Lower lobe of right lung (tissue), 2 donors: ENCODE results near the gene RTN4R. TPM values are rescaled to one million over a fixed set of nuclear protein-coding genes. Genes with fewer than 3 reads are reported as not detected.

Source experiments
- ATAC-seq, 2 donors: fragments of 200-7000 bp; cut with Tn5 transposase; one replicate each; pipeline ENCODE4 v1.9.1; 2020 to 2022; ENCODE audit warnings: mild to moderate bottlenecking in 2 of 2, moderate library complexity in 2 of 2
- DNase-seq: peaks from one replicate; pipeline ENCODE4 v3.0.0-alpha.2; 2020
- H3K27ac ChIP-seq: fragments of 200-600 bp; one replicate; pipeline ENCODE4 v1.8.0; 2022
- H3K27me3 ChIP-seq: fragments of 200-600 bp; one replicate; pipeline ENCODE4 v1.8.0; 2022; ENCODE audit warnings: low read depth
- H3K36me3 ChIP-seq: fragments of 200-600 bp; one replicate; pipeline ENCODE4 v1.8.0; 2022; ENCODE audit warnings: mild to moderate bottlenecking
- H3K4me1 ChIP-seq: fragments of 200-600 bp; one replicate; pipeline ENCODE4 v1.8.0; 2022
- H3K4me3 ChIP-seq: fragments of 200-600 bp; one replicate; pipeline ENCODE4 v1.8.0; 2022; ENCODE audit warnings: mild to moderate bottlenecking
- H3K9me3 ChIP-seq: fragments of 200-600 bp; one replicate; pipeline ENCODE4 v1.8.0; 2022
- intact Hi-C: fragments of 100-400 bp; cut with DNase I; formaldehyde crosslinking; loops from one replicate; pipeline ENCODE4 v1.11.0; 2022
- total RNA-seq: library from RNA; stranded (reverse); fragmentation: NEBNext Ultra II Directional; extraction: Animal tissue kit (Norgen Biotek cat#: 25700); gene quantifications from one replicate; pipeline ENCODE4 v1.2.1, GENCODE V29; 2021
- TF ChIP-seq, protein P1 (sequence below): fragments of 200-600 bp; IDR thresholded peaks from one replicate; pipeline ENCODE4 v1.8.0; 2022; ENCODE audit warnings: antibody characterized with exemption, mild to moderate bottlenecking
- donor health status: DM: no; HTN: yes; CAD: no; lungs with severe emphysema.

The RTN4R gene
- total RNA-seq, 1 donor from 2014 or later = 9.6 TPM

DNA sequence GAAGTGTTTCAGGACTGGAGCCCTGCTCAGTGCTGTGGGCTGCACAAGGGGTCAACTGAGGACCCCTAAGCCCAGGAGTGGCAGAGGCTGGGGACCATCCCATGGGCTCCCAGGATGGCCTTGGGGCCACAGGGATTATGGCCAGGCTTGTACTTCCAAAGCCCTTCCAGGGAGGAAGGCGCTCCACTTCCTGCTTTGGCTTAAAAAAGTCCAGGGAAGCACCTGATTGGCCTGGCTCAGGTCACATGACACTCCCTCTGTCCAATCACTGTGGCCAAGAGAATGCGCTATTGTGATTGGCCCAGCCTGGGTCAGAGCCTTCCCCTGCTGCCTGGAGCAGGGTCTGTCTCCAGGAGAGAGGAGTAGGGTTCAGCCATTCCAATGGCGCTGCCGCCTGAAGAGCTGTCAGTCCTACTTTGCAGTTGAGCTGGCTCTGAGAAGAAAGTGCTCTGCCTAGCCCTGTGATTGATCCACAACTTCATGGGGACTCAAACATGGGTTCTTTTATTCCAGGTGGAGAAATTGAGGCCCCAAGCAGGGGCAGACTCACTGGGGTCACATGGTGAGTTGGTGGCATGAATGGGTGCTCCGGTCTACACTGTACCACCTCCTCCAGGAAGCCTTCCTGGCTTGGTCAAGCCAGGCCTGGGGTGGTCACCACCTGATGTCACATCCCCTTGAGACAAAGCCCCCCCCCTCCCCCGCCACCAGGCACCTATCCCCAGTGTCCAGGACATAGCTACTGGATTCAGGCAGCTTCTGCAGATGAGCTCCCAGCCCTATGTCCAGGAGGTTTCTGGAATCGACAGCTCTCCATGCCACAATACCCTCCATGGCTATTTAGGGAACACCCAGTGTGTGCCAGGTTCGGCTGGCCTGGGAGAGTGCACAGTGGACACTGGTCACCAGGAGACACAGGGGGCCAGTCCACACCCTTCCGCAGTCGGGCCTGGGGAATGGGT lies 48.2 kb downstream of the RTN4R start:
- H3K4me3 ChIP-seq = no peak overlapping the region
- H3K36me3 ChIP-seq = no peaks in the 10 kb centered on the region
- no peaks in the 10 kb centered on the region for H3K4me1 ChIP-seq
- intact Hi-C loops = no loop called here
- peaks cover 4% of the 10 kb centered on the region for H3K9me3 ChIP-seq
- DNase-seq = no peak
- TF ChIP-seq, protein P1, sequence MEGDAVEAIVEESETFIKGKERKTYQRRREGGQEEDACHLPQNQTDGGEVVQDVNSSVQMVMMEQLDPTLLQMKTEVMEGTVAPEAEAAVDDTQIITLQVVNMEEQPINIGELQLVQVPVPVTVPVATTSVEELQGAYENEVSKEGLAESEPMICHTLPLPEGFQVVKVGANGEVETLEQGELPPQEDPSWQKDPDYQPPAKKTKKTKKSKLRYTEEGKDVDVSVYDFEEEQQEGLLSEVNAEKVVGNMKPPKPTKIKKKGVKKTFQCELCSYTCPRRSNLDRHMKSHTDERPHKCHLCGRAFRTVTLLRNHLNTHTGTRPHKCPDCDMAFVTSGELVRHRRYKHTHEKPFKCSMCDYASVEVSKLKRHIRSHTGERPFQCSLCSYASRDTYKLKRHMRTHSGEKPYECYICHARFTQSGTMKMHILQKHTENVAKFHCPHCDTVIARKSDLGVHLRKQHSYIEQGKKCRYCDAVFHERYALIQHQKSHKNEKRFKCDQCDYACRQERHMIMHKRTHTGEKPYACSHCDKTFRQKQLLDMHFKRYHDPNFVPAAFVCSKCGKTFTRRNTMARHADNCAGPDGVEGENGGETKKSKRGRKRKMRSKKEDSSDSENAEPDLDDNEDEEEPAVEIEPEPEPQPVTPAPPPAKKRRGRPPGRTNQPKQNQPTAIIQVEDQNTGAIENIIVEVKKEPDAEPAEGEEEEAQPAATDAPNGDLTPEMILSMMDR = no peak
- no peak for ATAC-seq
- no peaks in the 10 kb centered on the region for H3K27me3 ChIP-seq
- H3K27ac ChIP-seq = no peak overlapping the region

DNA sequence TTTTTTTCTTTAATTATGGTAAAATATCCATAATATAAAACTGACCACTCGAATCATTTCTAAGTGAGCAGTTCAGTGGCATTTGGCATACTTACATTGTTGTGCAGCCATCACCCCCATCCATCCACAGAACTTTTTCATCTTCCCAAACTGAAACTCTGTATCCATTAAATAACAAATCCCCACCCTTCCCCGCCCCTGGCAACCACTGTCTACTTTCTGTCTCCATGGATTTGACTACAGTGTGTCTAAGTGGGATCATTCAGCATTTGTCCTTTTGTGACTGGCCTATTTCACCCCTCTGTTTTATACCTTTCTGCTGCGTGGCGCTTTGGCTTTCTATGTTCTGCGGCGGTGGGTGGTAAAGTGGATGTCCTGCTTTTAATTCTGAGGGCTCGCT lies 49.1 kb downstream of the RTN4R start:
- TF ChIP-seq, protein P1 = no peak
- peaks cover 4% of the 10 kb centered on the region for H3K9me3 ChIP-seq
- no peak for DNase-seq
- intact Hi-C loops = no loop called here
- H3K27me3 ChIP-seq = no peaks in the 10 kb centered on the region
- H3K27ac ChIP-seq = no peak overlapping the region
- ATAC-seq = no peak
- no peak overlapping the region for H3K4me3 ChIP-seq
- no peaks in the 10 kb centered on the region for H3K36me3 ChIP-seq
- no peaks in the 10 kb centered on the region for H3K4me1 ChIP-seq

DNA sequence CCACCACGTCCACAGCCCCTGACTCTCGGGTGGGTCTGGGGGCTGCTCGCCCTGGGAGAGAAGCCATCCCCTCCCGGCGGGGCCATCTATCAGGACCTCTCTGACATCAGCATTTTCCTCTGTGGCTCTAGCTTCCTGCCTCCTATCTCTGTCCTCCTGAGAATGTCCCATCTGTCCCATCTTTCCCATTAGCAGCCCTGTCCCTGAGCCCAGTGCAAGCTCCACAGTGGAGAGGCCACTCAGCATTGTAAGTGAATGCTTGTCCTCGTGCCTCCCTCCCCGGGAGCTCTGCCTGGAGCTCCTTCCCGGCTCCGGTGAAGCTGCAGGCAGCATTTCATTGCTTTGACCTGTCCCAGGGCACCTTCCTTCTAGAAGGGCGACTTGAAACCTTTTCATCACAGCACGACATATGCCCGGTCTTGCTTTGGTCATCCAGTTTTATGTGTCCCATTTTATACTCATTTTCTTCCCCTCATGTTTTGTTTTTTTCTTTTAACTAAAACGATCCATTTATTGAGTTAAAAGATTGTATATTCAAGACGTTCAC lies 49.7 kb downstream of the RTN4R start:
- no peaks in the 10 kb centered on the region for H3K36me3 ChIP-seq
- TF ChIP-seq, protein P1 = no peak
- no peaks in the 10 kb centered on the region for H3K27me3 ChIP-seq
- H3K4me1 ChIP-seq = no peaks in the 10 kb centered on the region
- no peak overlapping the region for H3K27ac ChIP-seq
- peaks cover 4% of the 10 kb centered on the region for H3K9me3 ChIP-seq
- no peak overlapping the region for H3K4me3 ChIP-seq
- intact Hi-C loops = no loop called here
- DNase-seq (no peak), ATAC-seq (no peak)

DNA sequence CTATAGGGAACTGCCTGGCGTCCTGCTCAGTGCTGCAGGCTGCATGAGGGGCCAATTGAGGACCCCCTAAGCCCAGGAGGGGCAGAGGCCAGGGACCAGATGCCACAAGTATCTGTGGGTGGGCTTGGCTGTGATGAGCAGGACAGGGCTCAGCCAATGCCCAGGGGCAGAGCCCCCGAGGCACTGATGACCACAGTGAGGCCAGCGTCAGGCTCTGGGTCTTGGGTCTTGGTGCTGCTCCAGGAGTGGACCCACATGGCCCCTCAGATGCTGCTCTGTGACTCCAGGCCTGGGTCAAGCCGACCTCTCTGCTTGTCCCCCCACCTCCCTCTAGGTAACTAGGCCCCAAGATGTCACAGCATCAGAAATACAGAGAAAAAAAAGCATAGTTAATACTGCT lies 50.6 kb downstream of the RTN4R start:
- intact Hi-C loops = no loop called here
- no peak overlapping the region for H3K27ac ChIP-seq

DNA sequence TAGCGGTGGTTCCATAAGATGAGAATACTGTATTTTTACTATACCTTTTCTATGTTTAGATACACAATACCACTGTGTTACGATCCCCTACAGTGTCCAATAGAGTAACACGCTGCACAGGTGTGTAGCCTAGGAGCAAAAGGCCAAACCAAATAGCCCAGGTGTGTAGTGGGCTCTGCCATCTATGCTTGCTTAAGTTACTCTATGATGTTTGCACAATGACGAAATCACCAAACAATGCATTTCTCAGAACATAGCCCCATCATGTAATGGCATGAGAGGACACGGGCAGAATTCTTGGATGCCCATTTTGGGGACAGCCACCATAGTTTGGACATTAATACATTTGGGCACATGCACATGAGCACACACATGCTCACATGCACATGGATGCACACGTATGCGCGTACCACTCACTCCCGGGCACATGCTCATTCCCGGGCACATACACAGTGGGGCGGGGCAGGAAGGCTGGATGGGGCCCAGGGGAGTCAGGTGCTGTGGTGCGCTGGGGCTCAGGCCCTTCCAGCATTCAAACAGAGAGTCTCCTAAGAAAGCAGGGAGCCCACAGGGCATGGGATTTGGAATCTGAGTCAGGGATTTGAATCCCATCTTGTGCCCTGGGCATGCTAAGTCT lies 51.1 kb downstream of the RTN4R start:
- DNase-seq (no peak), ATAC-seq (peak; percentile 60 to 80)
- no peaks in the 10 kb centered on the region for H3K27me3 ChIP-seq
- no peaks in the 10 kb centered on the region for H3K36me3 ChIP-seq
- TF ChIP-seq, protein P1 = no peak
- no peak overlapping the region for H3K27ac ChIP-seq
- H3K9me3 ChIP-seq = peaks cover 4% of the 10 kb centered on the region
- H3K4me3 ChIP-seq = no peak overlapping the region
- H3K4me1 ChIP-seq = peaks cover 4% of the 10 kb centered on the region
- intact Hi-C loops = no loop called here

More for the DNA sequence above, 50.6 kb downstream of the RTN4R start:
- H3K9me3 ChIP-seq = peaks cover 4% of the 10 kb centered on the region
- no peak for ATAC-seq
- no peaks in the 10 kb centered on the region for H3K4me1 ChIP-seq
- TF ChIP-seq, protein P1 = no peak
- no peak overlapping the region for H3K4me3 ChIP-seq
- H3K27me3 ChIP-seq = no peaks in the 10 kb centered on the region
- H3K36me3 ChIP-seq = no peaks in the 10 kb centered on the region
- DNase-seq = no peak
